ENCODE measurements around the gene CLRN2. TPM values are rescaled to one million over a fixed set of nuclear protein-coding genes. Genes with fewer than 3 reads are reported as not detected.

Gene CLRN2
- total RNA-seq (2022; extraction: Qiagen RNA extraction; ENCODE audit: low read depth) = not detected in 5 replicates

GRCh38 chr4:17514865-17515264, at the start of gene CLRN2:
Gene CLRN2, plus strand, starts transcription at chr4:17515165. Its CDS starts 102 bp downstream, at chr4:17515267.

GRCh38 chr4:17511950-17512795, 2.8 kb upstream of the CLRN2 start, which contains the start of gene QDPR:
Gene QDPR, minus strand, starts transcription at chr4:17512090. Its CDS starts 36 bp downstream, at chr4:17512054.

Other genes with a start within 250 kb of the CLRN2 start
- gene QDPR, start 3.1 kb upstream of the CLRN2 start, total RNA-seq (2022; extraction: Qiagen RNA extraction; ENCODE audit: low read depth) = 46.7 to 51.5 TPM (median 49.4 TPM) in 5 replicates
- 33.0 to 53.9 TPM (median 35.3 TPM) in 5 replicates for gene LAP3, start 62.0 kb downstream of the CLRN2 start, total RNA-seq (2022; extraction: Qiagen RNA extraction; ENCODE audit: low read depth)
- 24.0 to 45.7 TPM (median 26.9 TPM) in 5 replicates for gene MED28, start 99.5 kb downstream of the CLRN2 start, total RNA-seq (2022; extraction: Qiagen RNA extraction; ENCODE audit: low read depth)